ENCODE measurements around the gene TAS2R9. TPM values are rescaled to one million over a fixed set of nuclear protein-coding genes. Genes with fewer than 3 reads are reported as not detected.
"Not testable (repeated sequence)": the region's sequence is repeated elsewhere in the genome, so short reads cannot be mapped to it uniquely, and the experiment has no call there.

The TAS2R9 gene

DNA sequence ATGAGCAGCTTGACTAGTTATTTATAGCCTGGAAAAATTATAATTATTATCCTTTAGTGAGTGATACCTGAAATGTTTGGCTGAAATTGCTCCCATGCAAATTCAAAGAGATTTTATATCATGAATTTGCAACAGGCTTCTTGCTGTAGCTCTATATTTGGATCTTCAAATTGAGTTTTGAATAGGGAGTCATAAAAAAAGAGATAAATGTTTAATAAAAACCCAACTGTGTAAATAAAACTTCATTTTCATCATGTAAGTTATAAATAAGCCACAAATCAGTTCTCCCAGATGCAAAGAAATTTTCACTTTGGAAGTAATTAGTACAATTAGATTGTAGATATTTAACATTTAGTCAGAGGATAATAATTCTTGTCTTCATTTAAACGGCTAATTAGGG lies 2.8 kb downstream of the TAS2R9 start, which contains the start of gene TAS2R8:
Gene TAS2R8 (minus strand): TSS at position 101 of the 400 bp plus-strand sequence. CDS start 306 bp downstream, outside the sequence.
- no peak within 1 kb of the TSS for H3K4me2 ChIP-seq (ENCODE audit: low read length)
- H3K9me3 ChIP-seq (replicated peaks; ENCODE audit: low read length), result no peaks in the 10 kb centered on the region
- H3K4me3 ChIP-seq (ENCODE audit: low read length), result no peak within 1 kb of the TSS
- H3K4me1 ChIP-seq (ENCODE audit: control insufficient read depth, insufficient read depth, low read length), result no peaks in the 10 kb centered on the region
- H3K9ac ChIP-seq (ENCODE audit: low read depth, low read length), result no peak within 1 kb of the TSS
- no peaks in the 10 kb centered on the region for H3K36me3 ChIP-seq (ENCODE audit: insufficient read depth, low read length)
- H3K27me3 ChIP-seq (ENCODE audit: control insufficient read depth, insufficient read depth, low read length), result no peaks in the 10 kb centered on the region

DNA sequence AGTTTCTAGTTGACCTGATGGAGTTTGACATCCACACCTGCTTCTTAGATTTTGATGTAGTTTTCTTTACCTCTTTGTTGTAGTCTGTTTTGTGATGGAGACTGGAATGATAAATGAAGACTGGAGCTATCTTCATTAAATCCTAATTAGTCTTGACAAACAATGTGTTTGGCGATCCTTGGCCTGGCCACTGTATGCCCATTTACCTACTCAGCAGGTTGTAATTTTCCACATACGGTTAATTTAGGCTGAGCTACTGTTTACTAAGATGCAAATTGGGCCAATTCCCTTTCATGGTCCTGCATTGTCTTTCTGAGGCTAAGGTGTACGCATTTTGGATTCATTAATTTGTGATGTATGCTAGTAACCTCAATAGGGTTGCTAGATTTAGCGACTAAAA lies 7.4 kb downstream of the TAS2R9 start, which contains the start of gene TAS2R7:
Gene TAS2R7 (minus strand): TSS at position 41 of the 400 bp plus-strand sequence. CDS start 57 bp downstream, outside the sequence.
- Histone ChIP-seq H3K4me2 (ENCODE audit: low read length) (no peak within 1 kb of the TSS), H3K36me3 (ENCODE audit: insufficient read depth, low read length) (no peaks in the 10 kb centered on the region)

DNA sequence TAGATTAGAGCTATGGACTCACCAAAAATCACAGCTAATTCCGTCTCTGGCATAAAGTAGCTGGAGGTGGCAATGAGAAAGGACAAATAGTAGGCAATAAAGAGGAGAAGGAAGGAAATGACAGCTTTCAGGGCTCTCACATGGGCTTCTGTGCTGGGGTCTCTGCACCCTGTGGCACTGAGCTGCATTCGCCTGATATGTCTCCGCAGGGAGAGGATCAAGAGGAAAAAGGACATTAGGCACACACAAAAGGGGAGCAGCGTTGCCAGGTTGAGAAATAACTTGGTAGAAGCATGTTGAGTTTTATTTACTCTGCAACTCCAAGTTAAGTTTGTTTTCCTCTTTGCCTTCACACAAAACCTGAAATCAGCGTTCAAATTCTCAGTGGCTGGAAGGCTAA lies 8.2 kb downstream of the TAS2R9 start:
- no peaks in the 10 kb centered on the region for H3K9me3 ChIP-seq (replicated peaks; ENCODE audit: low read length)
- no peaks in the 10 kb centered on the region for H3K27me3 ChIP-seq (ENCODE audit: control insufficient read depth, insufficient read depth, low read length)
- H3K4me2 ChIP-seq (ENCODE audit: low read length), result no peak overlapping the region
- H3K9ac ChIP-seq (ENCODE audit: low read depth, low read length), result no peak overlapping the region
- no peaks in the 10 kb centered on the region for H3K36me3 ChIP-seq (ENCODE audit: insufficient read depth, low read length)
- no peaks in the 10 kb centered on the region for H3K4me1 ChIP-seq (ENCODE audit: control insufficient read depth, insufficient read depth, low read length)
- H3K4me3 ChIP-seq (ENCODE audit: low read length), result no peak overlapping the region

More for the DNA sequence above, 7.4 kb downstream of the TAS2R9 start, which contains the start of gene TAS2R7:
- H3K27me3 ChIP-seq (ENCODE audit: control insufficient read depth, insufficient read depth, low read length), result no peaks in the 10 kb centered on the region
- no peaks in the 10 kb centered on the region for H3K9me3 ChIP-seq (replicated peaks; ENCODE audit: low read length)
- H3K4me1 ChIP-seq (ENCODE audit: control insufficient read depth, insufficient read depth, low read length), result no peaks in the 10 kb centered on the region
- no peak within 1 kb of the TSS for H3K4me3 ChIP-seq (ENCODE audit: low read length)
- no peak within 1 kb of the TSS for H3K9ac ChIP-seq (ENCODE audit: low read depth, low read length)

DNA sequence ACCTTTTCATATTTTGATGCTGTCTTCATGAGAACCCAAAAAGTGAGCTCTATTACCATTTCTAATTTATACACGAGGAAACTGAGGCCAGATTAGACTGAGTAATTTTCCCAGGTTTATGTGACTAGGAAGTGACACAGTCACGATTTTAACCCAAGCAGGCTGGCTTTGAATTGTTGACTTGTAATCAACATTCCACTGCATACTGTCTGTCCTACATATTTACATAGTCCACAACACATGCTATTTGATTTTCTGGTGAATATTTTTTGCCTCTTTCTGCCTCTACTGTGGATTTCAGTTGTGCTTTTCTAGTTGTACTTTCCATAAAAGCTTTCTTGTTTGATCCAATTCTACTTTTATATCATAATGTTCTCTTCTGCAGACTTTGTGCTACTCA lies 15.7 kb downstream of the TAS2R9 start:
- no peaks in the 10 kb centered on the region for H3K9me3 ChIP-seq (replicated peaks; ENCODE audit: low read length)
- H3K4me3 ChIP-seq (ENCODE audit: low read length), result no peak overlapping the region
- no peaks in the 10 kb centered on the region for H3K27me3 ChIP-seq (ENCODE audit: control insufficient read depth, insufficient read depth, low read length)
- H3K4me1 ChIP-seq (ENCODE audit: control insufficient read depth, insufficient read depth, low read length), result no peaks in the 10 kb centered on the region
- H3K9ac ChIP-seq (ENCODE audit: low read depth, low read length), result no peak overlapping the region
- no peak overlapping the region for H3K4me2 ChIP-seq (ENCODE audit: low read length)
- no peaks in the 10 kb centered on the region for H3K36me3 ChIP-seq (ENCODE audit: insufficient read depth, low read length)

DNA sequence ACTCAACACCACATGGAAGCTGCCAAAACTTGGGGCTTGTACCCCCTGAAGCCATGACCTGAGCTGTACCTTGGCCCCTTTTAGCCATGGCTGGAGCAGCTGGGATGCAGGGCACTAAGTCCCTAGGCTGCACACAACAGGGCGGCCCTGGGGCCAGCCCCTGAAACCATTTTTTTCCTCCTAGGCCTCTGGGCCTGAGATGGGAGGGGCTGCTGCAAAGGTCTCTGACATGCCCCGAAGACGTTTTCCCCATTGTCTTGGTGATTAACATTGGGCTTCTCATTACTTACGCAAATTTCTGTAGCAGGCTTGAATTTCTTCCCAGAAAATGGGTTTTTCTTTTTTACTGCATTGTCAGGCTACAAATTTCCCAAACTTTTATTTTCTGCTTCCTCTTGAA lies 18.2 kb downstream of the TAS2R9 start:
- not testable (repeated sequence) for H3K9ac ChIP-seq (ENCODE audit: low read depth, low read length); H3K4me1 ChIP-seq (ENCODE audit: control insufficient read depth, insufficient read depth, low read length); H3K27me3 ChIP-seq (ENCODE audit: control insufficient read depth, insufficient read depth, low read length); H3K4me2 ChIP-seq (ENCODE audit: low read length); H3K4me3 ChIP-seq (ENCODE audit: low read length); H3K36me3 ChIP-seq (ENCODE audit: insufficient read depth, low read length); H3K9me3 ChIP-seq (replicated peaks; ENCODE audit: low read length)

DNA sequence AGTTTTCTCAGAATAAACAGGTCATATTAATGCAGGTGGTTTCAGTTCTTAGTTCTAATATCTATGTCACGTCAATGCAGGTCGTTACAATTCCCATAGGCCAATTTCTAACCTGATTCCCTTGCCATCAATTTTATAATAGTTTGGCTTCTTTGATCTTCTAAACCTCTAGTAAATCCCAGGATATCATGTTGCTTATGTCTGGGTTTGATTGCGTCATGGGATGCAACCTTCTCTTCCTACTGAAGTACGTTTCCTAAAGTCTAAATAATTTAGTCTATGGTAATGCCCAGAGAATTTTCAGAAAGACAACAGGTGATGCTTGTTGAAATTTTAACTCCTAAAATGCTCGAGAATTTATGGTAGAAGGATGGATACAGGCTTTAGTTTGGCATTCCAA lies 26.7 kb downstream of the TAS2R9 start:
- no peaks in the 10 kb centered on the region for H3K4me1 ChIP-seq (ENCODE audit: control insufficient read depth, insufficient read depth, low read length)
- H3K36me3 ChIP-seq (ENCODE audit: insufficient read depth, low read length), result no peaks in the 10 kb centered on the region
- no peak overlapping the region for H3K4me2 ChIP-seq (ENCODE audit: low read length)
- H3K4me3 ChIP-seq (ENCODE audit: low read length), result no peak overlapping the region
- no peaks in the 10 kb centered on the region for H3K9me3 ChIP-seq (replicated peaks; ENCODE audit: low read length)
- no peaks in the 10 kb centered on the region for H3K27me3 ChIP-seq (ENCODE audit: control insufficient read depth, insufficient read depth, low read length)
- no peak overlapping the region for H3K9ac ChIP-seq (ENCODE audit: low read depth, low read length)

DNA sequence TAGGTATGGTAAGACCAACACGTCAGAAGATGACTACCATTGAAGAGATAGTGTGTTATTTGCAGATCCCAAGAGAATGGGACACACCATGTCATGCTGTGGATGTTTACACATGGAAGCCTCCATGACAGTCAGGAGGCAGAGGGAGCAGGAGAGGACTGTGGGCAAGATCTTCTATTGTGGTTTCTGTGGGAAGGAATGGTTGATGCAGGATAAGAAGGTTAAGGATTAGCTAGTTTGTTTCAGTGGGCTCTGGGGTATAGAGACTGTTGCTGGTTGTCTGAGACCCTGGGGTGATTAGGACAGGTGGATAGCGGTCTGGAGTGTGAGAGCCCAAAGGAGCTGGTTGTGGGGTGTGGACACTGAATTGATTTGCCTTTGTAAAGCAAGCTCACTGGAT lies 30.9 kb downstream of the TAS2R9 start:
- Histone ChIP-seq H3K9ac (ENCODE audit: low read depth, low read length) (no peak overlapping the region), H3K27me3 (ENCODE audit: control insufficient read depth, insufficient read depth, low read length) (peaks cover 16% of the 10 kb centered on the region), H3K36me3 (ENCODE audit: insufficient read depth, low read length) (no peaks in the 10 kb centered on the region), H3K4me3 (ENCODE audit: low read length) (no peak overlapping the region), H3K4me1 (ENCODE audit: control insufficient read depth, insufficient read depth, low read length) (no peaks in the 10 kb centered on the region), H3K9me3 (replicated peaks; ENCODE audit: low read length) (no peaks in the 10 kb centered on the region), H3K4me2 (ENCODE audit: low read length) (no peak overlapping the region)

DNA sequence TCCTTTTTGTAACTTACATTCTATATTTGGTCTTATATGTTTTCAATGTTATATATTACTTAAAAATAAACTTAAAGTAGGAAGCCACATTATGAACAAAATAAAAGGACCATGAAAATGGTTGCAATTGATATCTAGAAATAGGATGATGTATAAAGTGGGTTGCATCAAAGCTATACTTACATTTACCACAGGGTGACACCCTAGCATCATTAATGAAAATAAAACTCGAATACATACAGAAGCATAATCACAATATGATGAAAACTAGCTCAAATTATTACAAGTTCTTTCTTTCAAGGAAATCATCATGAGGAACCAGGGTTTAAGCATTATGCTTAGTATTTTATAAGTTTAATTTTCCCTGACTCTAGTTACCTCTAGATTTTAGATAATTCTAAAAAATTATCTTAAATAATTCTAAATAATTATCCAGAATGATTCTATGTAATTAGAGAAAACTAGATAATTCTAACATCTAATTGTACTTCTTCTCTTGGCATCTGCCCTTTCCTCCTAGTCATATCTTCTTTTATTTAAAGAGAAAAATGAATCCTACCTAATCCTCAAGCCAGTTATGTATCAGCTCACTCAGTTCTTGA lies 38.7 kb downstream of the TAS2R9 start:
- Histone ChIP-seq H3K4me1 (ENCODE audit: control insufficient read depth, insufficient read depth, low read length) (no peaks in the 10 kb centered on the region), H3K36me3 (ENCODE audit: insufficient read depth, low read length) (no peaks in the 10 kb centered on the region), H3K27me3 (ENCODE audit: control insufficient read depth, insufficient read depth, low read length) (peaks cover 83% of the 10 kb centered on the region), H3K4me2 (ENCODE audit: low read length) (no peak overlapping the region), H3K4me3 (ENCODE audit: low read length) (no peak overlapping the region), H3K9ac (ENCODE audit: low read depth, low read length) (no peak overlapping the region), H3K9me3 (replicated peaks; ENCODE audit: low read length) (no peaks in the 10 kb centered on the region)

DNA sequence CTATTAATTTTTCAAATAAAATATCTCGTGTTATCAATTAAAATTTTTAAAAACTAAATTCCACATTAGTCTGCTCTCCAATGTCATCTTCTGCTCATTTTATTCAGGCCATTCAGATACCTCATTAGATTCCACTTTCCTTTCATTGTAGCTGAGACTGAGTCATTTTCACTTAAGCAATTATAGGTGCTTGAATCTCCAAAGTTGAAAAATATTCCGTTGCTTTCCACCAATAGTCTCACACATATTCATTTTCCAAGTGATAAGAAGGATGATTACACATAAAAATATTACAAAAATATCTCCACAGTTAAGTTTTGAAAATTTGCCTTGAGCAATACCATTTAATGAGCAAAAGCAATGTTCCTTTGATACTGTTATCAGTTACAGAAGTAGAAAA lies 50.3 kb downstream of the TAS2R9 start:
- Histone ChIP-seq H3K9ac (ENCODE audit: low read depth, low read length) (no peak overlapping the region), H3K4me3 (ENCODE audit: low read length) (no peak overlapping the region), H3K27me3 (ENCODE audit: control insufficient read depth, insufficient read depth, low read length) (peaks cover 51% of the 10 kb centered on the region), H3K4me1 (ENCODE audit: control insufficient read depth, insufficient read depth, low read length) (no peaks in the 10 kb centered on the region), H3K36me3 (ENCODE audit: insufficient read depth, low read length) (no peaks in the 10 kb centered on the region), H3K9me3 (replicated peaks; ENCODE audit: low read length) (no peaks in the 10 kb centered on the region), H3K4me2 (ENCODE audit: low read length) (no peak overlapping the region)

Small RNA genes within 50 kb of the gene (small RNA-seq; reads per million reads assigned to genes)
- gene PRR4, result not detected
